CD4-positive, alpha-beta T cell treated with Interferon gamma for 1 hour (primary cell): ENCODE results near the gene EFNA5.

ENCODE experiments used
- DNase-seq: peaks from one replicate; pipeline ENCODE4 v3.0.0-alpha.2; 2020

Gene EFNA5

DNA sequence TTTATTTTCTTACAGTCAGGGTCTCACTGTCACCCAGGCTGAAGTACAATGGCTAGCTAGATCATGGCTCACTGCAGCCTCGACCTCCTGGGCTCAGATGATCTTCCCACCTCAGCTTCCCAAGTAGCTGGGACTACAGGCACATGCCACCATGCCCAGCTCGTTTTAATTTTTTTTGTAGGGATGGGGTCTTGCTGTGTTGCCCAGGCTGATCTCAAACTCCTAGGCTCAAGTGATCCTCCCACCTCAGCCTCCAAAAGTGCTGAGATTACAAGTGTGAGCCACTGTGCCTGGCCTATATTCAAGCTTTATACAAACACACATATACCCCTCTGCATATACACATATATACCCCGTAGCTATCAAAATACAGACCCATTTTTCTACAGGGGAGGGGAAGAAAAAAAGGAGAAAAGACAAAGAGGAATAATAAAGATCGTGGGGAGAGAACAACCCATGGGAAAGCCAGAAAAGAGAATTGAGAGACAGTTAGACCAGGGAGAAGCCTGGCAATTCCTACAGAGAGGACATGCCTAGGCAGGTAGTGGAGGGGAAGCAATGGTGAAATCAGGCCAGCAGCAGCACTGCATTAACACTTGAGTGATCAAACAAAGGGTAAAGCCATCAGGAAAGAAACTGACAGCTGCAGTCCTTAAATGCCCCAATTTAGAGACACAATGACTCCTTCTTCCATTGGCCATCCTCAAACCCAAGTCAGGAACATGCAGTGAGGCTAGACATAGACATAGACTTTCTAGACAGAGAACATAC is 102.7 kb downstream of the EFNA5 start:
- no peak for DNase-seq

DNA sequence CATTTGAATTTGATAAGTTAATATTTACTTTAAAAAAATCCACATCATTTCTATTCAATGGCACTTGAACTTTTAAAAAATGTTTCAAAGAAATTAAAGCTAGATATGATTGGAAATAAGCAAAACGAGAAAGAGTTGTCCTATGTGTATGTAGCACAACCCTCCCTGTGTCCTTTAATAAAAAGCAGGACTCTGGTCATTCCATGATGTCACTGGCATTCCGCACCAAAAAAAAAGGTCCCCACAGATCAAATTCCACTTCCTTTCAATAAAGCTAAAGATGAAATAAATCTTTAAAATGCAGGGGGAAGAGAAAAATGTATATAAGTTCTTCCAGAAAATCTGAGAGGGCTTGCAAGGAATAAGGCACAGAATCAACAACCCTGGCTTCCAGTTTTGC is 103.8 kb downstream of the EFNA5 start:
- DNase-seq: no peak

DNA sequence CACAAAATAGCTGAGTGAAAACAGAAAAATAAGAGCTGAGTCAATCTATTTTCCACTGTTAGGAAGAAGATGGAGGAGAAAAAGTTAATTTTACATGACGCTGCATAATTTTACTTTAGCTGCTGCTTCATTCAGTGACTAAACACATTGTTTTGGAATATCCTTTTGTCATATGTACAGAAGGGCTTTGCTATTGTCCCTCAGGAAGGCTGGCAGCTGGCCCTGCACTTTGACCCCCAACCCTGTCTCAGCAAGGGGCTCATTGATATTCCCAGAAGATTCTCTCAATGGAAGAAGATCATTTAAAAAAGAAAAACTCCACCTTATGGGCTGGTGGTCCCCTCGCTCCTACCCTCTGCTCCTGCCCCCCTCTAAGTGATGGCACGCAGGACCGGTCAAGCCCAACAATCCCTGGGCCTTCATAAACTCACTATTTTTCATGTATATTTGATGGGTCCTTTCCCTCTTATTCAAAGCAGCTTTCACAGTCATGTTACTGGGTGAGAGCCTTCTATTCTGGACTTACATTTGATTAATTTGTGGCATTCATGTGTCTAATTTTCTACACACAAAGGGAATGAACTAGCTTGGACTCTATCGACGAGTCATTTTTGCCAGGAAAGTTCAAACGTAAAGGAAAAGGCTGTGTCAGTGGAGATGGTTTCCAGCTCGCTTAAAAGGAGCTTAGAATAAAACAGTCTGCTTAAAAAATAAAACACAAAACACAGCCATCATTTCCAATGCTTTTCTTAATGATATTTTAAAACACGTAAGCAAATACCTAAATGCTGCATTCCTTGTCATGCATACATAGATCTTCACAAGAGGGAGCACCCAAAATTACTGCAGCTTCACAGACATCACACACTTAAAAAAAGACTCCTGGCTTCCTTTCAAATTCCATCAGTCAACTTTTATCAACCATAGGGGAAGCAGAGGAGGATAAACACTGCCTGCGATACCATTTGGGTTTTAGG is 104.7 kb downstream of the EFNA5 start:
- no peak for DNase-seq

DNA sequence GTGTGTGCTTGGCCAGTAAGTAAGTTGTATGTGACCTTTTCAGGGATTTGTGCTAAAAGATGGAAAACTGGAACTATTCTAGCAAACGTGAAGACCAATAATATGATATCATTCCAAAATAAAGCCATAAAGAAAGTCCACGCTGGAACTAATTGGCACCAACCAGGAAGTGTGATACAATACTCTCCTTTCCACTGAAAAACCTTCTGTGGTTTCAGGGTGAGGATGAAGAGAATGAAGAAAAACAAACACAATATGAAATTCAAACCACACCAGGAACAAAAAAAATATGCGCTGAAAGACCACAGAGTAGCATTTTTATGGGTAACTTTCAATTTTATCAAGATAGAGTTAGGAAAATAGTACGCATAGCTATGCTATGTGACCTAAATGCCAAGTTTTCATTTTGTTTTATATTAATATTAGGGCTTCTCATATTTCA is 105.8 kb downstream of the EFNA5 start:
- DNase-seq: no peak

DNA sequence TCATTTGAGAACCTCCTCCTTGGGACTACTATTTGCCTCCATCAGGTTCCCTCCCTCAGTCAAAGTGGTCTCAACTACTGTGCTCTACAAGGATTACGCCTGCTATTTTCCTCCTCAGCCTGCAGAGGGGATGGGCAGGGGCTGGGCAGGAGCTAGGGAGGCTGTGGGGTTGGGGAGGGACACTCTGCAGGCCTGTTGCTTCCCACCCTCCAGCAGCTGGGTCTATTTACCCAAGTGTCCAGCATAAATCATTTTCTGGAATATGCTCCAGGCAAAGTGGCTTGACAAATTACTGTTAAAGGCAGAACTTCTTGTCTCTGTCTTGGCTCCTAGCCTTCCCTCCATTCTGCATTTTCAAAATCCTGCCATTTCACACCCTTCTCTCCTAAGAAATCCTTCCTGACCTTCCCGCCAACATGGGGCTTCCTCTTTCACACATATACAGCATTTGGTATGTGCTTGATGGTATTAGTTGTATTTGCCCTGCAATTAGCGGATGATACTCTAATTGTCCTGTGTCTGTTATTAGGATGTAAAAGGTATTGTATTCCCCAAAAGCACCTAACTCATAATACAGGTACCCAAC is 106.7 kb downstream of the EFNA5 start:
- DNase-seq: no peak

DNA sequence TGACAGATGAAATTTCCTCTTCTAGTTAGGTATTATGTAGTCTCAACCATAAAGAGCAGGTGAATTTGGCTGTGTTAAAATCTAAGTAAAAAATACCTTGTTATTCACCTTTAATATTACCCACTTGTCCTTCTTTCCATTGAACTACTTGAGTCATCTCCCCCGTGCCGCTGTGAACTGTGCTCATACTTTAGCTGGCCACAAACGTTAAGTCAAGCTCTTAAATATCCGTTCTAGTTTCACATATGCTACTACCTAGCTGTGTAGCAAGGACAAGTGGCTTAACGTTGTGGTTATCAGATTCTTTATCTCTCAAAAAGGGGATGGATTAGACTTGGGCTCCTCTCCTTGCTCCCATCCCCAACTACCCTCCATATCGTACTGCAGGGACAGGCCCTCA is 110.4 kb downstream of the EFNA5 start:
- no peak for DNase-seq

DNA sequence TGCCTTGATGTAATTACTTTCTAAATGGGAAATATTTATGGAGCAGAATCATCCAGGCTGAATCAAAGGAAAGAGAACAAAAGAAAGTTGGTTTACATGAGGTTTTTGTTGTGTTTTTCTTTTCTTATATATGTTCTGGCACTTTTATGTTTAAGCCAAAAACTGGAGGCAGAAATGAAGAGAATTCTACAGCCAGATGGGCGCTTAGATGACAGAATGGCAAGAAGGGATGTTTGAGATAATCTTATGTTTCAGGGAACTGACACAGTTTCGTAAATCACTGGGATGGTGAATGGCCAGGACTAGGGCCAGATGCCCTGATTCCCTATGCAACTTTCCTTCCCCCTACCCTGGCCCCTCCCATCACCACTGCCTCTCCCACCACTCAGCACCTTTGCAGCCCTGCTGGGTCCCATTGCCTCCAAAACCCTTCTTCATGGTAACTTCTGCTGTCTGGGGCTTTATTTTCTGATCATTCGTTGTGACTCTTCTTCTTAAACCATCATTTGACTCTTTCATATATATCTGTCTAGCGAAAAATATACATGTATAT is 111.8 kb downstream of the EFNA5 start:
- no peak for DNase-seq

DNA sequence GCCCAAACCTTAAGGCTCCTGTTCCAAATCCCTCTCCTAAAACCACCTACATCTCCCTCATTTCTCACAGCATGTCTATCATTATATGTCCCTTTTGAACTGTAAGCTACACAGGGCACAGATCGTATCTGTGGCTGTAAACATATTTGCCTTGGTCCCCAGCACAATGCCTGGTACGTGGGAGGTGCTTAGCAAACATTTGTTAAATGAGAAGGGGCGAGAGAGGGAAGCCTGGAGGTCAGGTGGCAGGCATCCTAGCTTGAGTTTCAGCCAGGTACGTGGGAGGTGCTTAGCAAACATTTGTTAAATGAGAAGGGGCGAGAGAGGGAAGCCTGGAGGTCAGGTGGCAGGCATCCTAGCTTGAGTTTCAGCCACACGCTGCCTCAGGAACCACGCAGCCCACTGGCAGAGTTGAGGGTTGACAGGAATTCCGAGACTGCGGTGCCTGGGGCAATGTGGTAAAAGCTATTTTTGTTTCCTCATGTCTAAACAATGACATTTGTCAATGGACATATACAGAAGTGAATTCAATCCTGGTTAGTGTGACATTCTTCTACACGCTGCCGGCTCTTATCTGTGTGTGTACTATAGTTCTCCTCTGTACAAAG is 113.6 kb downstream of the EFNA5 start:
- DNase-seq: no peak

DNA sequence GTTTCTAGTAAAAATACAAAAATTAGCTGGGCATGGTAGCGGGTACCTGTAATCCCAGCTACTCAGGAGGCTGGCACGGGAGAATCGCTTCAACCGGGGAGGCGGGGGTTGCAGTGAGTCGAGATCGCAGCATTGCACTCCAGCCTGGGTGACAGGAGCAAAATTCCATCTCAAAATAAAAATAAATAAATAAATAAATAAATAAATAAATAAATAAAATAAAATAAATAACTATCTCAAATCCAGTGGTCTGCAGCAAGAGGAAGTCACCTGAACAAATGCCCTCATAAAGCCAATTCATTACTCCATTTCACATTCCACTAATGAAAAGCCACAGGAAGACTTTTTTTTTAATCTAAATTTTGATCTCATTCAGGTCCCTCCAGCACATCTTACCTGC is 114.2 kb downstream of the EFNA5 start:
- no peak for DNase-seq

DNA sequence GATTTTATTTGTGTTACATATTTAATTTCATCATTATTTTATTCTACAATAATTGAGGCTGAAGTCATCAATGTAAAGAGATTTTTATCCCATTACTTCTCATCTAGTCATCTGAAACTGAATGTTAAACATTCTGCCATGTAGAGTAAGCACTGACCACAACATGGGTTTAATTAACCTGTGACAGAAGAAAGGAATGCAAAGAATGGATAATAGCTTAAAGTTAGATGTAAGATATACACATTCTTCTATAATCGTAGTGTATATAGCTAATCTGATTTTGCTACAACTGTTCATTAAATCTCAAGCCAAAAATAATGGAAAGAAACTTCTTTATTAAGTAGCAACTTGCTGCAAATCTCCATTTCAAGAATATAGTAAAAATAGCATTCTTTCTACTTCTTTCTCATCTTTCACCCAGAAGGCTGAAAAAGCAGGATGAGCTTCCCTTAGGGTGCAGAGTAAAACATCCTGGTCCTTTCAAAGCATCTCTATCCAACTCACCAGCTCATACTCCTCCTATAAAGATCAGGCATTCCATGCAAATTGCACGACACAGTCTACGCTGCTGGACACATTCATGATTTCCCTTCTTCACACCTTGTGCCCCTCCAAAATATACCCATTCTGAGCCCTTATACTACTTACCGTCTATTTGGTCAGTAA is 115.2 kb downstream of the EFNA5 start:
- DNase-seq: no peak

DNA sequence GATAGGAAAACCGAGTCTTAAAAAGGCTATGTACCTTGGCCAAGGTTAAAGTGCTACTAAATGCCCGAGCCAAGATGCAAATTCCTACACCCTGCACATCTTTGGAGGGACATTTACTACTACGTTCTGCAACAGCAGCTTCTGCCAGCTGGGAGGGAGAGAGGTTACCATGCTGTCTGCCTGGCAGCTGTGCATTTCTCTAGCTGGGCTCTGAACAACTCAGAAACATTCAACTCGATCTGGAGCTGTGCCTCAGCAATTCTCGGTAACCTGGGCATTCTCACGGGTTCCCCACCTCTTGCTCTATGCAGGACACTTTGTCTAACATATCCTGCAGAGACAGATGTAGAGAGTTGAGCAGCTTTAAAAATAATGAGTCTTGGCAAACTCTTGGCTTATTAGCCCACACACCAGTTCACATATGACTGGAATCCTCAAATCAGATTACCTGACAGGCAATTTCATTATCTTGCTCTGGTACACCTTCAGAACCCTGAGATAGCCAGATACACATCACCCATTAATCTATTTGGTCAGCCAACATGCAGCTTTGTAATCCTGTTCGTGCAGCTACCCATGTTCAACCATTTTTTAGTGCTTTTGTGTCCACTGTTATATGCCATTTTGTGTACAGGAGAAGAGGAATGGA is 115.8 kb downstream of the EFNA5 start:
- DNase-seq: no peak

DNA sequence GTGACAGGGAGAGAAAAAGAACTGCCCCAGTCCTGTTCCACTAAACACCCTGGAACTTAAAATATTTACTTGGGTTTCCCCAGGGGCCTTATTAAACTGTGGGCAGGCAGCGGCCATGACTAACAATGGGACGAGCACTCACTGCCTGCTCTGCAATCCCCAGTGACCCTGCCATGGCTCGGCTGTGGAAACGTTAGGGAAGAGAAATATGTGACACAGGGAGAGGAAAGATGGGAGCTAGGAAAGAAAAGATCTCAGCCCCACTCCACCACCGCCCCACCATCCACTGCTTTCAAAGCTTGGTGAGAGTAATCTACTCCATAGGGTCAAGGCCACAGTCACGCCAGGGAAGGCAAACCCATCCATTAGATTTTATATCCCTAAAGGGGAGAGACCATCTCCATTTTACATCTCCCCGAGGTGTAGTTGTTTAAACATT is 117.6 kb downstream of the EFNA5 start:
- DNase-seq: no peak

DNA sequence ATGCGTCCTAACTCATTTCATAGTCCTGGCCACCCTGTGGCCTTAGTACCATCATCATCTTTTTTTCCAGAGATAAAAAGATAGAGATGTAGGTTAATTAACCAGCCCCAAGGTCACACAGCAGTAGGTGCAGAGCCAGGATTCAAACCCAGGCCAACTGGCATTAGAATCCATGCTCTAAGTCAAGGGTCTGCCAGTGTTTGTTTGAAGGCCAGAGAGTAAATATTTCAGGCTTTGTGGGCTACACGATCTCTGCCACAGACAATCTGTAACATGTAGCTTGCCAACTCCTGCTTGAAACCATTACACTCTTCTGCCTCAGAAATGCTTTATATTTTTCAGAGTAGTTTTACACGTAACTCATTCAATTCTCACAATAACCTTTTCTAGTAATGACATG is 119.6 kb downstream of the EFNA5 start:
- DNase-seq: no peak

DNA sequence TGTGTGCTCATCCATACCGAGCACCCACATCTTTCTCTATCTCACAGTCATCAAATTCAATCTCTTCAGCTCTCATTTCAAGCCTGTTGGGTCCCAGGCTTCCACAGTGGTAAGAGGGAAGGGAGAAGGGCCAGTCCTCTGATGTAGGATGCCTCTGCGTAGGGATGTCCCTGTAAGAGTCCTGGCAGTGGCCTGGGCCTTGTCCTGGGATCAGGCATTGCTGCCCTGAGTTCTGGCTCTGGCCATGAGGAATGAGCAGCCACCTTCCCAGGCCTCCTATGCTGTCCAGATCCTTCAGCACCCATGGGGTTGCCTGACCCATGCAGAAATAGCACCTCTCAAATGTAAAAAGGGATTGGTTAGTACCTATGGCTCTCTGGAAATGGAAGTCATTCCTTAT is 121.2 kb downstream of the EFNA5 start:
- DNase-seq: no peak

DNA sequence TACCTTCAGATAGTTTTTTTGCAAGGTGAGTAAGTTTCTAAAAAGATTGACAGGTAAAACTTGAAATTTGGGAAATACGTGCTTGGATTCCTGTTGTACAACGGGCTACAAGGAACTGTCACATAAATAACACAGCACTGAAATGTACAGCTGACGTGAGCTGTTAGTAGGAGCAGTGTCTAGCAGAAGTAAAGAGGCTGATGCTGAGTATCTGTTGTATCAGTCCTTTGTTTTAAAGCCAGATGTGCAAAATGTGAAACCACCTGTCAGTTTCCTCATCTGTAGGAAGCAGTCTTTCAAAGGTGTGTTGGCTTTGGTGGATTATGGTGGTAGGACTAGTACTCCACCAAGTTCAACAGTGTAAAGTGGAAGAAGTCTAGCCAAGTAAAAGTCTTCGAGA is 122.3 kb downstream of the EFNA5 start:
- no peak for DNase-seq

DNA sequence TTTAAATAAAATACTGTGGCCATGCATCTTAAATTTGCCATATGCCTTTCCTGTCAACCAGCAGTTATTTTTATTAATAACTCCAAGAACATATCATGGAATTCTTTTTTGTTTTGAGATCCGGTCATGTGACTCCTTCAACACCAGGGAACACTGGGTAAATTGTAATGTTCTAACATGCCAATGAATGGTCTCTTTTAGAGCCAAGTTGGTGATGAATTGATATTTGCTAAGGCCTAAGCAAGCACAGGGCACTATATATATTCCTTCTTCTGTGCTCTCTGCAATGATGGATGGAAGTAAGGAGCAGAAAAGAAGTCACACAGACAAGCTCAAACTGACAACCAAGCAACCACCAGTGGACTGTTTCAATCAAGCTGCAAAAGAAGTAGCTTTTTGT is 124.0 kb downstream of the EFNA5 start:
- DNase-seq: no peak

DNA sequence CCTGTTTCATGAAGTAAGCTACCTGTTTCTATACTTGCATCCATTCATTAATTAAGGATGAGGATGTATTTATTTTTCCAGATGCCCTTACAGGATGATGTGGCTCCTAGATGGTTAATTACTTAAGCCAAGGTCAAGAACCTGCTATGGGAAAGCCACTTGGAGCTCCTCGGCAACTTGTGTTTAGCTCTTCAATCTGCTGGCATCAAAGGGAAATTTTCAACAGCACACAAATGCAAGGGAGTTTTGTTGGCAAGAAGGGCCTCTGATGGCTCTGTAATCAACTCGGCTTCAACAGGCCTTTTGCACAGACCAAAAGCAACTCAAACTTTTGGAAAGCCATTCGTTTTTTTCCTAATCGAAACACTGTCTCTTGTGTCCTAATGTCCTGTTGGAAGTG is 125.3 kb downstream of the EFNA5 start:
- no peak for DNase-seq

DNA sequence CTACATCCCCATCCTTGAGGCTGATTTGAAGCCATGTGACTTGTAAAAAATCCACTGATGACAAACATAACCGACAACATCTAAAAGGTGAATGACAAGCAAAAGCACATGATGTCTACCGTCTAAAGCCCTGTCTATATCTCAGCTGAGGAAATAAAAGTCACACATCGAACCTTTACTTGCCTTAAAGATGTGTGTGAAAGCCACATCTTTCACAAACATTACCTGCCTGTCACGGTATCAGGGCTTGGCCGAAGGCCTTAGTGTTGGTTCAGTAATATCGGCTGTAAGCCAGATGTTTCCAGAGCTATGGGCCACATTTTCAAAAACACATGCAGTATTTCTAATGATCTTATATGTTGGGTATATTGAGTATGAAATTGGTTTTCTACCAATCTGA is 125.8 kb downstream of the EFNA5 start:
- no peak for DNase-seq

DNA sequence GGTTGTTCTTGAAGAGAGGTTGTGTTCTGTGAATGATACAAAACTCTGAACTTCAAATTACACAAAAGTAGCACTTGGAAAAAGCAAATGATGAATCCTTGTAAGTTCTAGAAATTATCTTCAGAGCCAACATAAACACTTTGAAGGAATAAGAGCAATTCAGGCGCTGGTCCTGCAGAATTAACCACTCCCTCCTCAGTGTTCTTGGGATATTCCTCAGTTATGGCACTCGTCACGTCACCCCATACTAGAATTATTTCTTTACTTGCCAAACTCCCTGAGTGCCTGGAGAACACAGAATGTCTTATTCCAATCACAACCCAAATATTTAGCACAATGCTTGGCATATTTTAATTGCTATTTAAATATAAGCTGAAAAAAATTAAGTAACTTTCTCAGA is 126.3 kb downstream of the EFNA5 start:
- DNase-seq: no peak

DNA sequence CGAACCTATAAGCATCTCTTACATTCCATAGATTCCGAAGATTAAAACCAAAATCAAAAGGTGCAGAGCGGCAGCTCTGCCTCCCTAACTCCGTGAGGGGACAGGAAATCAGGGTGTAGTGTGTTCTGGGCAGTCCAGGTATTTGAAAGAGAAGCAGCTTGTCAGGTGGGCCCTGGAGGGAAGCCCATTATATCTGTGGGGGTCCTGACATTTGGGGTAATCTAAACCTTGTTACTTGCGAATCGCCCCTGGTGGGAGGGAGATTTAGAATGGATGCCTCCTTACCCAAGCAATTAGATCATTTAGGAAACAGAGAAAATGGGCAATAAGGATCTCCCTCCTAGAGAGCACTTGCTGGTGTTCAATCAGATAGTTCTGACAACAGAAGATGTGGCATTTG is 126.9 kb downstream of the EFNA5 start:
- DNase-seq: no peak

DNA sequence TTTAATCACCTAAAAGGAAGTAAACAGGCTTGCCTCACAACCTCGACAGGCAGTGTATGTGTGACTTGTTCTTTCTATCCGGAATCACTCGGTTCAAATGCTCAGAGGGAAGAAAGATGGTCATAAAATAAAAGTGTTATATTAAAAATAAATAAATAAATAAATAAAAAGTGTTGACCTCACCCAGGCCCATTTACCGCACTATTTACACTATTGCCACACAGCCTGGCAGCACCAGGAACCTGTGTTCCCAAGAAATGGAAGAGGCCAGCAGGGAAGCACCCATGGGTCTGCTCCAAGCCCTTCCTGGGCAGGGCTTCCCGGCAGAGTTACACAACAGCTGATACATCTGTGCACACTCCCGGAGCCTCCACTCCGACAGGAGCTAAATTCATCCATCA is 127.9 kb downstream of the EFNA5 start:
- DNase-seq: no peak

DNA sequence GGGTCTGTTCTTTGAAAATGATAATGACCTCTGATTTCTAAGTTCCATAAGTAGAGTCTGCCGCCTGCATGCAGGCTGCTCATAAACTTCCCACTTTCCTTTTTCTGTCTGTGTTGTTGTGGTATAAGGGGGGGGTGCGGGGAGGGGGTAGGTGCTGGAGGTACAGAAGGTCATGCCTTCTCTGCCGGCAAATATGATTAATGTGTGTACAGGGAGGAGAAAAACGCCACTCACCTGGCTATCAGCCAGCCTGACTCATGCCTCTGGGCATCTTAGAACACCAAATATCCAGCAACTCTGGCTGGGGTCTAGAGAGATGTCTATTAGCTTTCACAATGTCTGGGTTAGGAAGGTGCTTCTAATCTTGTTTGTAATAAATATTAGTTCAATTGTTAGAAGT is 128.3 kb downstream of the EFNA5 start:
- DNase-seq: no peak
